Left lung (tissue), 10 donors: ENCODE measurements around the gene SMARCA2. TPM values are rescaled to one million over a fixed set of nuclear protein-coding genes. Genes with fewer than 3 reads are reported as not detected.
A peak's percentile ranks its signal among the peaks of the same experiment; 100 is the strongest.

Experiments used
- ATAC-seq: fragments of 200-7000 bp; cut with Tn5 transposase; one replicate; pipeline ENCODE4 v1.9.1; 2020; ENCODE audit warnings: moderate library complexity
- DNase-seq, 4 donors: peaks; one replicate each; pipeline ENCODE4 v3.0.0-alpha.2; 2013 to 2020
- H3K27ac ChIP-seq, 2 donors: fragments of 200-600 bp; sonication (generic) in 1 of 2; one replicate each; pipeline versions ENCODE4 v1.5.0 to v1.8.0; 2020 to 2021
- H3K27me3 ChIP-seq, 2 donors: fragments of 200-600 bp; sonication (generic) in 1 of 2; one replicate each; pipeline versions ENCODE4 v1.5.0 to v1.8.0; 2020 to 2021
- H3K36me3 ChIP-seq, 2 donors: fragments of 200-600 bp; sonication (generic) in 1 of 2; one replicate each; pipeline versions ENCODE4 v1.5.0 to v1.8.0; 2020 to 2021
- H3K4me1 ChIP-seq, 2 donors: fragments of 200-600 bp; one replicate each; pipeline ENCODE4 v1.8.0; 2021
- H3K4me3 ChIP-seq, 2 donors: fragments of 200-600 bp; sonication (generic) in 1 of 2; one replicate each; pipeline versions ENCODE4 v1.5.0 to v1.8.0; 2020 to 2021; ENCODE audit warnings: mild to moderate bottlenecking in 1 of 2
- H3K9me3 ChIP-seq, 2 donors: fragments of 200-600 bp; sonication (generic) in 1 of 2; one replicate each; pipeline versions ENCODE4 v1.5.0 to v1.8.0; 2020 to 2021
- intact Hi-C, 2 donors: fragments of 100-400 bp; cut with DNase I; formaldehyde crosslinking; loops; one replicate each; pipeline versions ENCODE4 v1.11.2 to v1.14.2; 2022
- polyA plus RNA-seq, 6 donors: library from polyadenylated mRNA; unstranded; fragments of 120-200 nt; gene quantifications; one replicate each; pipeline ENCODE4 v1.2.1, GENCODE V29; 2013; ENCODE audit not compliant: insufficient read length in 6 of 6
- total RNA-seq, 2 donors: library from RNA; stranded (reverse); fragmentation: NEBNext Ultra II Directional; extraction: Animal tissue kit (Norgen Biotek cat#: 25700); gene quantifications; one replicate each; pipeline ENCODE4 v1.2.1, GENCODE V29; 2021
- TF ChIP-seq, protein P1 (sequence below), 2 donors: fragments of 200-600 bp; sonication (generic) in 1 of 2; IDR thresholded peaks; one replicate each; pipeline versions ENCODE4 v1.5.0 to v1.8.0; 2021; ENCODE audit warnings: antibody characterized with exemption in 2 of 2
- donor health status: DM: no; HTN: yes; CAD: no.
- donor health status: DM: no; HTN: no; CAD: no.

SMARCA2 gene
- total and polyA plus RNA-seq, 8 donors = 110 to 207 (median 152) TPM

DNA sequence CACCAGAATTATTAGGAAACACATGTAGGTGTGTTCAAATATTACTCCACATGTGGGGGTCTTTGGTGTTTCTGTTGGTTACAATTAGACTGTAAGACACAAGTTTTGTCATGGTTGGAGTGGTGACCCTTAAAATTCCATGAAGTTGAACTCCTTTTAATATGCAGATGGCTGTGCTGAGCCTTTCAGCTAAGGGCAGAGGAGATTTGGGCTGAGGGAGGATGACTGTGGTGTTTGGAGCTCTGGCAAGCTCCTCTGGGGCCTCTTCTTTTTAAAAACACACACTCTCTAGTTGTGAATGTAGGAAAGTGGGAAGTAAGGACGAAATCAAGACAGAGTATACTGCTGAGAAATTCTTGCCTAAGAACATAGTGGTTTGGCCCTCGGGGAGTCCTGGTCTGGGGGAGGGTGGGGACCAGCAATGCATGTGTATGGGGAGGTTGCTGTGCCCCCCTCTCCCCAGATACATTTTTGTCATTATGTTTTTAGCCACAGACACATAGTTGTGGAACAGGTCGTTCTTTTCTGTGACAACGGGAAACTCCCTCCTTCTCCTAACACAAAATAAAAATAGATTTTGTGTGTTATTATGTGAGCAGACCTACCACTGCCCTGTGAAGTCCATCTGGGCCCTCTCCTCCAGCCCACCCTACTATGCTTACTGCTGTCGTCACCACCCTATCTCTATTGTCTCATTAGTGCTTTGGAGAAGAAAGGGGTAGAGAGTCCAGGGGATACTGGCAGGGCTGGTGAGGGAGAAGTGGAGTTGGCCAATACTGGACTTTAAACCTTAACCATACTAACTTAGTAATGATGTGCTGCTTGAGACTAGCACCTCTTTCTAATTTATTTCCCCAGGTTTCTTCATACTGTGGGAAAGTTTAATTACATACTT, 10.0 kb downstream of the SMARCA2 start:
- no peak overlapping the region for H3K4me3 ChIP-seq
- no peaks in the 10 kb centered on the region for H3K9me3 ChIP-seq
- intact Hi-C loops = no loop called here
- TF ChIP-seq, protein P1, sequence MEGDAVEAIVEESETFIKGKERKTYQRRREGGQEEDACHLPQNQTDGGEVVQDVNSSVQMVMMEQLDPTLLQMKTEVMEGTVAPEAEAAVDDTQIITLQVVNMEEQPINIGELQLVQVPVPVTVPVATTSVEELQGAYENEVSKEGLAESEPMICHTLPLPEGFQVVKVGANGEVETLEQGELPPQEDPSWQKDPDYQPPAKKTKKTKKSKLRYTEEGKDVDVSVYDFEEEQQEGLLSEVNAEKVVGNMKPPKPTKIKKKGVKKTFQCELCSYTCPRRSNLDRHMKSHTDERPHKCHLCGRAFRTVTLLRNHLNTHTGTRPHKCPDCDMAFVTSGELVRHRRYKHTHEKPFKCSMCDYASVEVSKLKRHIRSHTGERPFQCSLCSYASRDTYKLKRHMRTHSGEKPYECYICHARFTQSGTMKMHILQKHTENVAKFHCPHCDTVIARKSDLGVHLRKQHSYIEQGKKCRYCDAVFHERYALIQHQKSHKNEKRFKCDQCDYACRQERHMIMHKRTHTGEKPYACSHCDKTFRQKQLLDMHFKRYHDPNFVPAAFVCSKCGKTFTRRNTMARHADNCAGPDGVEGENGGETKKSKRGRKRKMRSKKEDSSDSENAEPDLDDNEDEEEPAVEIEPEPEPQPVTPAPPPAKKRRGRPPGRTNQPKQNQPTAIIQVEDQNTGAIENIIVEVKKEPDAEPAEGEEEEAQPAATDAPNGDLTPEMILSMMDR (IDR thresholded peaks at IDR 0.05) = no peak
- DNase-seq = no peak
- ATAC-seq = peak; percentile 56
- H3K36me3 ChIP-seq = no peaks in the 10 kb centered on the region
- H3K4me1 ChIP-seq = peaks cover 10 to 75% of the 10 kb centered on the region in 2 donors
- H3K27me3 ChIP-seq = no peaks in the 10 kb centered on the region
- H3K27ac ChIP-seq = peak overlapping the region in 1 of 2 donors; percentile 72

DNA sequence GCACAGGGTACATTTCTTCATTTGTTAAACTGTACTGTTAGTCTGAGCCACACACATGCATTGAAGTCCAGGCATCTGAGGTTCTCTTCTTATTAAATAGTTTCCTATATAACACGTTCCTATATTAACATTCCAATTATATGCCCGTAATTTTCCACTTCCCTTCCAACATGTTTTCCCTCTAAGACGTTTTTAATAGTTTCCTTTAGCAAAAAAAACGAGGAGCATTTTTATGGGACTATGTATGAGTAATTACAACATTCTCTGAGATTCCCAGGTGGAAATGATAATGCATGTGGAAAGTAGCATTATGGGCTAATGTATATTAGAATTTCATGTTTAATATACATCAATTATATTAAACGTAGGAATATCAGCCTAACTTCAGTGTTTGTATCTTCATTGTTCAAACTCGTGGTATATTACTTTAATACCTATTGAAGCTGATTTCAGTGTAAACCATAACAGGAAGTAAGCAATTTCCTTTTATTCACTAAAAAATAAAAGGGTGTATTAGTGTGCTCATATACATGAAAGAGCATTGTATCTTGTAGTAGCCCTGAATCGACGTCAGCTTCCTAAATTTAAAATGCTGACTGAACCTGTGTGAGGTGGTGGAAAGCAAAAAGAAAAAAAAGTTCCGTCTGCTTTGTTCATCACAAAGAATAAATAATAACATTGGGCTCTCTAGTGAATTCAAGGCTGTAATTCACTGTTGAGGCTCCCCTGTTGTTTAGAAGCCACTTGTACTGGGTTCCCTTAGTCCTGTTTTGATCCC, 11.3 kb downstream of the SMARCA2 start:
- no peaks in the 10 kb centered on the region for H3K9me3 ChIP-seq
- peak overlapping the region; percentile 49 to 72 for H3K27ac ChIP-seq
- H3K36me3 ChIP-seq = no peaks in the 10 kb centered on the region
- DNase-seq = no peak
- TF ChIP-seq, protein P1 (IDR thresholded peaks at IDR 0.05) = no peak
- peak; percentile 31 for ATAC-seq
- intact Hi-C loops = no loop called here
- H3K4me3 ChIP-seq = no peak overlapping the region
- no peaks in the 10 kb centered on the region for H3K27me3 ChIP-seq
- H3K4me1 ChIP-seq = peaks cover 10 to 75% of the 10 kb centered on the region in 2 donors

- no peak overlapping the region for H3K4me3 ChIP-seq
- TF ChIP-seq, protein P1 (IDR thresholded peaks at IDR 0.05) = no peak
- DNase-seq (no peak), ATAC-seq (no peak)
- H3K4me1 ChIP-seq = peaks cover 5 to 66% of the 10 kb centered on the region in 2 donors
- no peak overlapping the region for H3K27ac ChIP-seq
- no peaks in the 10 kb centered on the region for H3K9me3 ChIP-seq
- H3K27me3 ChIP-seq = no peaks in the 10 kb centered on the region
- H3K36me3 ChIP-seq = peaks cover 0 to 1% of the 10 kb centered on the region in 2 donors
- intact Hi-C loops = no loop called here
Observed at GRCh38 chr9:2027543-2028160, 12.5 kb downstream of the SMARCA2 start.

GRCh38 chr9:2028888-2029287, 13.7 kb downstream of the SMARCA2 start:
- intact Hi-C loops = no loop called here
- peak in 1 of 4 donors; percentile 64 for DNase-seq
- Histone ChIP-seq H3K27me3 (no peaks in the 10 kb centered on the region), H3K36me3 (peaks cover 0 to 14% of the 10 kb centered on the region in 2 donors), H3K4me1 (peaks cover 1 to 54% of the 10 kb centered on the region in 2 donors), H3K27ac (no peak overlapping the region), H3K9me3 (no peaks in the 10 kb centered on the region), H3K4me3 (no peak overlapping the region)
- ATAC-seq = no peak
- TF ChIP-seq, protein P1 (IDR thresholded peaks at IDR 0.05) = no peak
